HepG2 (cell line): Measurements from ENCODE around the gene SATB2. TPM values are rescaled to one million over a fixed set of nuclear protein-coding genes. Genes with fewer than 3 reads are reported as not detected.

Experiments
- ATF7-NPFF ChIP-seq: sonication (generic); formaldehyde crosslinking; IDR thresholded peaks from 2 replicates; pipeline ENCODE4 v1.8.1; 2023; ENCODE audit warnings: mild to moderate bottlenecking, low read depth, missing genetic modification reagents, moderate library complexity
- BATF2 ChIP-seq: sonication (generic); formaldehyde crosslinking; IDR thresholded peaks from 2 replicates; pipeline ENCODE4 v1.8.0; 2022; ENCODE audit warnings: mild to moderate bottlenecking, missing genetic modification reagents, moderate library complexity
- CAMTA2 ChIP-seq: sonication (generic); formaldehyde crosslinking; IDR thresholded peaks from 2 replicates; pipeline ENCODE4 v1.4.0; 2020; ENCODE audit warnings: mild to moderate bottlenecking, missing genetic modification reagents, borderline replicate concordance
- CENPX ChIP-seq: sonication (generic); formaldehyde crosslinking; IDR thresholded peaks from 2 replicates; pipeline ENCODE4 v1.9.0; 2021; ENCODE audit warnings: mild to moderate bottlenecking, missing genetic modification reagents, moderate library complexity
- GATA4 ChIP-seq: sonication (generic); IDR thresholded peaks from 2 replicates; pipeline ENCODE4 v1.6.1; 2016; ENCODE audit warnings: antibody characterized with exemption, low read depth, borderline replicate concordance
- GATAD2A ChIP-seq: IDR thresholded peaks from 2 replicates; pipeline ENCODE4 v1.6.1; 2016
- HIVEP1 ChIP-seq: sonication (generic); formaldehyde crosslinking; IDR thresholded peaks from 2 replicates; pipeline ENCODE4 v1.4.0; 2020; ENCODE audit warnings: mild to moderate bottlenecking, missing genetic modification reagents
- KAT7 ChIP-seq: IDR thresholded peaks from 2 replicates; pipeline ENCODE4 v1.6.1; 2018; ENCODE audit warnings: borderline replicate concordance, missing compliant biosample characterization
- PLRG1 ChIP-seq: fragments of 450-650 bp; conservative IDR thresholded peaks from 2 replicates; pipeline ENCODE4 v1.6.1; 2016
- TBP ChIP-seq: sonication (generic); formaldehyde crosslinking; IDR thresholded peaks from 2 replicates; pipeline ENCODE4 v1.5.0; 2020; ENCODE audit warnings: missing genetic modification reagents
- TBX2 ChIP-seq: sonication (generic); formaldehyde crosslinking; IDR thresholded peaks from 2 replicates; pipeline ENCODE4 v1.5.0; 2020; ENCODE audit warnings: missing genetic modification reagents, mild to moderate bottlenecking, borderline replicate concordance
- ZBTB37 ChIP-seq: sonication (generic); formaldehyde crosslinking; IDR thresholded peaks from 2 replicates; pipeline ENCODE4 v1.4.0; 2020; ENCODE audit warnings: mild to moderate bottlenecking, missing genetic modification reagents
- ZBTB8A ChIP-seq: sonication (generic); formaldehyde crosslinking; IDR thresholded peaks from 2 replicates; pipeline ENCODE4 v1.4.0; 2020; ENCODE audit warnings: mild to moderate bottlenecking, low read depth, missing genetic modification reagents, borderline replicate concordance
- ZKSCAN8 ChIP-seq: IDR thresholded peaks from 2 replicates; pipeline ENCODE4 v1.6.1; 2016; ENCODE audit warnings: borderline replicate concordance, missing genetic modification reagents, missing compliant biosample characterization
- ZNF460 ChIP-seq: sonication (generic); formaldehyde crosslinking; IDR thresholded peaks from 2 replicates; pipeline ENCODE4 v1.5.1; 2020; ENCODE audit warnings: missing genetic modification reagents, mild to moderate bottlenecking, borderline replicate concordance
- ZNF546 ChIP-seq: sonication (generic); formaldehyde crosslinking; conservative IDR thresholded peaks from 2 replicates; pipeline ENCODE4 v1.8.1; 2023; ENCODE audit warnings: mild to moderate bottlenecking, missing genetic modification reagents
- polyA plus RNA-seq, 8 experiments: library from polyadenylated mRNA; depleted of rRNA in 3 of 8; stranded (reverse) in 7 of 8; unstranded in 1 of 8; fragments of >200 nt; fragmentation: Illumina TruSeq in 4 of 8; extraction: Trizol in 4 of 8; gene quantifications; 2 replicates each; pipeline versions ENCODE4 v1.2.1 to v1.2.3, GENCODE V29; 2011 to 2016; ENCODE audit warnings: low read depth in 4 of 8, missing spikeins in 1 of 8, mixed read lengths in 1 of 8; ENCODE audit not compliant: insufficient read depth in 1 of 8
- total RNA-seq, 5 experiments: library from RNA; depleted of rRNA; stranded (reverse); fragments of >200 nt; fragmentation: Illumina TruSeq; extraction: Trizol; gene quantifications; 2 replicates each; pipeline ENCODE4 v1.2.3, GENCODE V29; 2016; ENCODE audit warnings: low read depth in 1 of 5
- TF ChIP-seq, protein P1 (sequence below): sonication (generic); formaldehyde crosslinking; IDR thresholded peaks from 2 replicates; pipeline ENCODE4 v1.5.0; 2020; ENCODE audit warnings: mild to moderate bottlenecking, missing genetic modification reagents, moderate library complexity
- TF ChIP-seq, protein P2 (sequence below), 2 experiments: fragments of 450-650 bp in 1 of 2; sonication (generic) in 1 of 2; formaldehyde crosslinking; IDR thresholded peaks; 2 replicates each; pipeline versions ENCODE4 v1.5.0 to v1.8.0; 2020 to 2022; ENCODE audit warnings: mild to moderate bottlenecking in 1 of 2, missing genetic modification reagents in 1 of 2
- TF ChIP-seq, protein P3 (sequence below): sonication (generic); formaldehyde crosslinking; IDR thresholded peaks from 2 replicates; pipeline ENCODE4 v1.9.0; 2021; ENCODE audit warnings: missing genetic modification reagents, borderline replicate concordance

SATB2 gene
- total and polyA plus RNA-seq, 2 of the 13 experiments (the other 11 are each of a cell fraction or from before 2014, with no cell fraction given): 2.5 to 5.5 TPM

- TF ChIP-seq, protein P1, sequence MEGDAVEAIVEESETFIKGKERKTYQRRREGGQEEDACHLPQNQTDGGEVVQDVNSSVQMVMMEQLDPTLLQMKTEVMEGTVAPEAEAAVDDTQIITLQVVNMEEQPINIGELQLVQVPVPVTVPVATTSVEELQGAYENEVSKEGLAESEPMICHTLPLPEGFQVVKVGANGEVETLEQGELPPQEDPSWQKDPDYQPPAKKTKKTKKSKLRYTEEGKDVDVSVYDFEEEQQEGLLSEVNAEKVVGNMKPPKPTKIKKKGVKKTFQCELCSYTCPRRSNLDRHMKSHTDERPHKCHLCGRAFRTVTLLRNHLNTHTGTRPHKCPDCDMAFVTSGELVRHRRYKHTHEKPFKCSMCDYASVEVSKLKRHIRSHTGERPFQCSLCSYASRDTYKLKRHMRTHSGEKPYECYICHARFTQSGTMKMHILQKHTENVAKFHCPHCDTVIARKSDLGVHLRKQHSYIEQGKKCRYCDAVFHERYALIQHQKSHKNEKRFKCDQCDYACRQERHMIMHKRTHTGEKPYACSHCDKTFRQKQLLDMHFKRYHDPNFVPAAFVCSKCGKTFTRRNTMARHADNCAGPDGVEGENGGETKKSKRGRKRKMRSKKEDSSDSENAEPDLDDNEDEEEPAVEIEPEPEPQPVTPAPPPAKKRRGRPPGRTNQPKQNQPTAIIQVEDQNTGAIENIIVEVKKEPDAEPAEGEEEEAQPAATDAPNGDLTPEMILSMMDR (CRISPR knock-in tag): peak; percentile 96
- no peak; the same call in 1 of the 2 replicates for TF ChIP-seq GATAD2A
- TF ChIP-seq ZBTB8A (CRISPR knock-in tag): peak; percentile 72; the same call in 1 of the 2 replicates
- no peak for TF ChIP-seq ZBTB37 (CRISPR knock-in tag)
- TF ChIP-seq TBX2 (CRISPR knock-in tag): peak; percentile 50; the same call in 1 of the 2 replicates
- no peak for TF ChIP-seq ZNF460
- TF ChIP-seq ATF7-NPFF (CRISPR knock-in tag): peak; percentile 77
- no peak for TF ChIP-seq CAMTA2 (CRISPR knock-in tag)
- TF ChIP-seq, protein P2, sequence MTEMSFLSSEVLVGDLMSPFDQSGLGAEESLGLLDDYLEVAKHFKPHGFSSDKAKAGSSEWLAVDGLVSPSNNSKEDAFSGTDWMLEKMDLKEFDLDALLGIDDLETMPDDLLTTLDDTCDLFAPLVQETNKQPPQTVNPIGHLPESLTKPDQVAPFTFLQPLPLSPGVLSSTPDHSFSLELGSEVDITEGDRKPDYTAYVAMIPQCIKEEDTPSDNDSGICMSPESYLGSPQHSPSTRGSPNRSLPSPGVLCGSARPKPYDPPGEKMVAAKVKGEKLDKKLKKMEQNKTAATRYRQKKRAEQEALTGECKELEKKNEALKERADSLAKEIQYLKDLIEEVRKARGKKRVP (CRISPR knock-in tag; IDR thresholded peaks at IDR 0.05): no peak
- no peak for TF ChIP-seq PLRG1
- no peak for TF ChIP-seq ZNF546 (CRISPR knock-in tag)
- TF ChIP-seq GATA4: no peak
- no peak for TF ChIP-seq CENPX (CRISPR knock-in tag)
- TF ChIP-seq, protein P3, sequence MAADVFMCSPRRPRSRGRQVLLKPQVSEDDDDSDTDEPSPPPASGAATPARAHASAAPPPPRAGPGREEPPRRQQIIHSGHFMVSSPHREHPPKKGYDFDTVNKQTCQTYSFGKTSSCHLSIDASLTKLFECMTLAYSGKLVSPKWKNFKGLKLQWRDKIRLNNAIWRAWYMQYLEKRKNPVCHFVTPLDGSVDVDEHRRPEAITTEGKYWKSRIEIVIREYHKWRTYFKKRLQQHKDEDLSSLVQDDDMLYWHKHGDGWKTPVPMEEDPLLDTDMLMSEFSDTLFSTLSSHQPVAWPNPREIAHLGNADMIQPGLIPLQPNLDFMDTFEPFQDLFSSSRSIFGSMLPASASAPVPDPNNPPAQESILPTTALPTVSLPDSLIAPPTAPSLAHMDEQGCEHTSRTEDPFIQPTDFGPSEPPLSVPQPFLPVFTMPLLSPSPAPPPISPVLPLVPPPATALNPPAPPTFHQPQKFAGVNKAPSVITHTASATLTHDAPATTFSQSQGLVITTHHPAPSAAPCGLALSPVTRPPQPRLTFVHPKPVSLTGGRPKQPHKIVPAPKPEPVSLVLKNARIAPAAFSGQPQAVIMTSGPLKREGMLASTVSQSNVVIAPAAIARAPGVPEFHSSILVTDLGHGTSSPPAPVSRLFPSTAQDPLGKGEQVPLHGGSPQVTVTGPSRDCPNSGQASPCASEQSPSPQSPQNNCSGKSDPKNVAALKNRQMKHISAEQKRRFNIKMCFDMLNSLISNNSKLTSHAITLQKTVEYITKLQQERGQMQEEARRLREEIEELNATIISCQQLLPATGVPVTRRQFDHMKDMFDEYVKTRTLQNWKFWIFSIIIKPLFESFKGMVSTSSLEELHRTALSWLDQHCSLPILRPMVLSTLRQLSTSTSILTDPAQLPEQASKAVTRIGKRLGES: no peak
- peak; percentile 78; the same call in 1 of the 2 replicates for TF ChIP-seq KAT7 (CRISPR knock-in tag)
- no peak for TF ChIP-seq HIVEP1
- no peak for TF ChIP-seq BATF2
- no peak for TF ChIP-seq ZKSCAN8 (CRISPR knock-in tag)
- no peak for TF ChIP-seq TBP (CRISPR knock-in tag)
Observed at GRCh38 chr2:199462956-199463692, 5.4 kb upstream of the SATB2 start (continued).
